Suppressor macrophage treated with lipopolysaccharide for 4 hours (primary cell): ENCODE results near the gene CRADD.
A peak's percentile ranks its signal among the peaks of the same experiment; 100 is the strongest.
"Not testable (repeated sequence)": the region's sequence is repeated elsewhere in the genome, so short reads cannot be mapped to it uniquely, and the experiment has no call there.

ENCODE experiments used
- DNase-seq: peaks from one replicate; pipeline ENCODE4 v3.0.0-alpha.2; 2020

The CRADD gene

GRCh38 chr12:93708952-93709351, 31.8 kb downstream of the CRADD start:
- DNase-seq, result no peak

GRCh38 chr12:93709386-93709785, 32.2 kb downstream of the CRADD start:
- no peak for DNase-seq

- DNase-seq, result no peak
These were observed 33.4 kb downstream of the CRADD start for GRCh38 chr12:93710574-93710926.

- DNase-seq, result not testable (repeated sequence)
These were observed 34.3 kb downstream of the CRADD start for GRCh38 chr12:93711502-93711901.

- no peak for DNase-seq
These were observed 35.0 kb downstream of the CRADD start for GRCh38 chr12:93712200-93712599.

GRCh38 chr12:93713060-93713459, 35.9 kb downstream of the CRADD start:
- no peak for DNase-seq

GRCh38 chr12:93713800-93714199, 36.6 kb downstream of the CRADD start:
- DNase-seq, result no peak

GRCh38 chr12:93714382-93714781, 37.2 kb downstream of the CRADD start:
- no peak for DNase-seq

GRCh38 chr12:93719710-93720109, 42.5 kb downstream of the CRADD start:
- no peak for DNase-seq

- no peak for DNase-seq
These were observed 43.4 kb downstream of the CRADD start for GRCh38 chr12:93720559-93720958.

- DNase-seq, result no peak
These were observed 45.0 kb downstream of the CRADD start for GRCh38 chr12:93722179-93722578.

GRCh38 chr12:93722835-93723567, 45.8 kb downstream of the CRADD start:
- peak; percentile 23 for DNase-seq

GRCh38 chr12:93723568-93723930, 46.4 kb downstream of the CRADD start:
- no peak for DNase-seq

- DNase-seq, result no peak
These were observed 48.4 kb downstream of the CRADD start for GRCh38 chr12:93725531-93725930.

- DNase-seq, result no peak
These were observed 50.1 kb downstream of the CRADD start for GRCh38 chr12:93727195-93727811.

- DNase-seq, result no peak
These were observed 50.7 kb downstream of the CRADD start for GRCh38 chr12:93727911-93728310.

- DNase-seq, result no peak
These were observed 52.8 kb downstream of the CRADD start for GRCh38 chr12:93729934-93730333.

GRCh38 chr12:93733358-93733757, 56.2 kb downstream of the CRADD start:
- peak; percentile 54 for DNase-seq

- no peak for DNase-seq
These were observed 56.8 kb downstream of the CRADD start for GRCh38 chr12:93733928-93734327.

- no peak for DNase-seq
These were observed 57.6 kb downstream of the CRADD start for GRCh38 chr12:93734784-93735183.

- DNase-seq, result no peak
These were observed 59.5 kb downstream of the CRADD start for GRCh38 chr12:93736640-93737178.

- DNase-seq, result no peak
These were observed 60.5 kb downstream of the CRADD start for GRCh38 chr12:93737457-93738198.

- DNase-seq, result no peak
These were observed 61.3 kb downstream of the CRADD start for GRCh38 chr12:93738199-93739058.
